HG03025 (cell line): ENCODE results near the gene FAM111B.
"Not testable (repeated sequence)": the region's sequence is repeated elsewhere in the genome, so short reads cannot be mapped to it uniquely, and the experiment has no call there.

Source experiments
- ATAC-seq: cut with Tn5 transposase; IDR thresholded peaks from one replicate; pipeline ENCODE4 v1.9.1; 2021; ENCODE audit warnings: mild to moderate bottlenecking, moderate library complexity; ENCODE audit not compliant: unreplicated experiment, low FRiP score

The FAM111B gene

DNA sequence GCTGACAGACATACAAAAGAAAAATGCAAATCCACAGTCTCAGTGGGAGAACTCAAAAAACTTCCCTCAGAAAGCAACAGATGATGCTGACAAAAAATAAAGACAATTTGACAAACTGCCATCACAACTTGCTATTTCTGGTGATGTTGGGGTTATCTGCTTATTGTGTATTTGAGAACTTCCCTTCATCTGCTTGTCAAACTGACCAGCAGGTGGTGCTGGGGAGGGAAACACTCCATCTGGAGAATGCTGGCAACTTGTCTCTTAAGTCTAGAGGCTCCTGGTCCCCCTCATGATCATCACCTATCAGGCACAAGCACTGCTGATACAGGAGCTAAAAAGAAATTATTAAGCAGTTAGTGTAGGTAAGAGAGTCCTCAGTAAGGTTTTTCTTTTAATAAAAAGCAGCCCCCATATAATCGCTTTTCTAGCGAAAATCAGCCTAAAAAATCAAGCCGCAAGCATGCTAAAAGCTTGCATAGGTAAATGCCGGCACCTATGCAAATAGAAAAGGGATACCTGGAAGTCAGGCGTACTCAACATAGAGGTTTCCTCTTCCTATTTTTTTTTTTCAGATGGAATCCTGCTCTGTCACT is 9.8 kb upstream of the FAM111B start:
- ATAC-seq, result no peak

DNA sequence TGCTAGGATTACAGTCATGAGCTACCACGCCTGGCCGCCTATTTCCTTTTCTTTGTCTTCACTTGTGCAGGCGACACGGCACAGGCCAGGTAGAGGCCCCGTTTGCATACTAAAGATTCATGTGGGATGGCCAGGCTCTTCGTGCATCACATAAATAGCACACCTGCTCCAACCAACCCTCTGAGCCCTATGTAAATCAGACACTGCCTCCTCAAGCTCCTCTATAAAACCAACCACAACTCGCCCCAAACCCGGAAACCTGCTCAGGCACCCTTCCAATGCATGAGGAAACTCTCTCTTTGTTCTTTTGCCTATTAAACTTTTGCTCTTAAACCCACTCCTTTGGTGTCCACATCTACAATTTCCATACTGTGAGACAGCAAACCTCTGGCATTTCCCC is 9.1 kb upstream of the FAM111B start:
- ATAC-seq, result peak; percentile 41

DNA sequence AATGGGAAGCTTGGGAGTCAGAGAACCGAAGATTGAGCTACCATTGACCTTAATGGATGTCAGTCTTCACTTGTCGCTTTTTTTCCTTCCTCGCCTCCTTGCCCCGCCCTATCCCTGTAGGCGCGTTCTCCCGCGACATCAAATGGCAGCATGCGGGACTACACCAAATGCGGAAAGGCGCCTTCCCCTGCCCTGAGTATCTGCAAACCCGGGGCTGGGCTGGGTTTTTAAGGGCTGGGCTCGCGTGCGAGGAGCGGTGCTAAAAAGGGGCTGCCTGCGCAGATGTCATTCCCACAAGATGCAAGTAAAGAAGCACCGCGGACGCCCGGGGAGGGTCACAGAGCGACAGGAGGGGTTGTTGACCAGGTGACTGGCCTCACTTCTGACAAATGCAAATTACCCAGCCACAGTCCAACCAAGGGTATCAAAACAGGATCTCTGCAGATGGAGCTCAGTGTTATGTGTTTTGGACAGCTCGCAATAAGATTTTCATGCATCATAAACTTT is 4.7 kb upstream of the FAM111B start:
- ATAC-seq, result peak; percentile 68

DNA sequence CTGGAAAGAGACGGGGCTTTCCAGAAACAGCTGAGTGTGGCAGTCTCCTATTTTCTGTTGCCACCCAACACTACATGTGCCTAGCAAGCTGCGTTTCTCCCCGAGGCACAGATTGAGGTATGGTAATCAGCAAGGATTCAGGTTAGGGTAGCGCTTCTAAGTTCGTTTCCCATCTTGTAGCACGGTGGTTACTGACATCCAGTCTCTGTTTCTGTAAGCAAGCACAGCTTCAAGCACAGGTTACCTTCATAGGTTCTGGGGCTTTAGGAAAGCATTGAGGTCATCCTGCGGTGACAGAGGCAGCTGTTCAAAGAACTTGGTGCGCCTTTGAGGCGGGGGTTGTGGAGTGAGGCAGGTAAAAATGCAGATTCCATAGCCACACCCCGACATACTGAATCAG is 684 bp downstream of the FAM111B start:
- ATAC-seq, result peak; percentile 44

DNA sequence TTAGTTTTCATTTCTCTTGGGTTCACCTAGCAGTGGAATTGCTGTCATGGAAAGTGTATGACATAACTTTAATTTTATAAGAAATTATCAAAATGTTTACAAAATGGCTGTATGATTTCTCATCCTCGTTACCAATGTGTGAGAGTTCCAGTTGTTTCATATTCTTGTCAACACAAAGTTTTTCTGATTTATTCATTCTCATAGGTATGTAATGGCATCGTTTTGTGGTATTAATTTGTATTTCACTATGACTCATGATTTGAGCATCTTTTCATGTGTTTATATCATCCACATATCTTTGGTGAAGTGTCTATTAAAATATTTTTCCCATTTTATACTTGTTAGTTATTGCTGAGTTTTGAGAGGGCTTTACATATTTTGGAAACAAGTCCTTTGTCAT is 5.5 kb downstream of the FAM111B start:
- no peak for ATAC-seq

DNA sequence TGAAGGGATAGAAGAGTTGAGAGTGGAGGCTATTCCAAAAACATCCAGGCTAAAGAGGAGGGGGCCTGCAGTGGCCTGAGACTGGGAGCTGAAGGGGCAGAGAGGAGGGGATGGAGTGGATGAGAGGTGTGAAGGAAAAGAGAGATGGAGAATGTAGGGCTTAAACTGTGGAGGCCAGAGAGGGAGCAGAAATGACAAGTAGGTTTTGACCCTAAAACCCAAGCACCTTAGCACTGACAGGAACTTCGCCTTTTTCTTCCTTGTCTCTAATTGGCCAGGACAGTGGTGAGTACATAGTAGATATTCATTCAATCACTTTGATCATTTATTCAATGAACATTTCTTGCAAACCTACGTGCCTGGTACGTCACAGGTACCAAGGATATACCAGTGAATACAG is 7.3 kb downstream of the FAM111B start:
- ATAC-seq, result no peak

DNA sequence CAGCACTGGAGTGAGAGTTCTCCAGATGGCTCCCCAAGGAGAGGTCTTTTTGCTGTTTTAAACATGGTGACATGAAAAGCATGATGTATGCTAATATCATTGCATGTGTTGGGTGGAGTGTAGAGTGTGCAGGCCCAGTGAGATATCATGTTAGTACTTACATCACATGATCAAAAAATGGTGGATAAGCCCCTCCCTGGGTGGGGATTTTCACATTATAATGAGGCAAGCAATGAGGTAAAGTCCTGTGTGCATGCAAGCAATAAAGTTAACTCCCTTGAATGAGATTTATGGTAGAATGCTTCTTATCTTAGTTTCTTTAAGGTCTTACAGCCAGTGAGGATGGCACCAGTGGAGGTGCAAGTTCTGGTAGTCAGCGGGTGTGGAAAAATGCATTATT is 8.5 kb downstream of the FAM111B start:
- no peak for ATAC-seq

DNA sequence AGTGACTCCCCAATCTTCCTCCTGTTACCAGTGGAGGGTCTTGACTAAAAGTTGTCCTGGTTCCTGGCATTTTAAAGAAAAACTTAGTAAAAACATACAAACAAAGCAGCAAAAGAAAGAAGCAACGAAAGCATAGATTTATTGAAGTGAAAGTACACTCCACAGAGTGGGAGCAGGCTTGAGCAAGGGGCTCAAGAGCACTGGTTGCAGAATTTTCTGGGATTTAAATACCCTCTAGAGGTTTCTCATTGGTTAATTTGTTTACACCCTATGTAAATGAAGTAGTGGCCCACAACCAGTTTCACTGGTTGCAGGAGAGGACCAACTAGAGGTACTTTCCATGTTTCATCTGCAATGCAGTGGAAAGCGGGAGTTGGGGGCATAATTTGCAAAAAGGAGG is 10.7 kb downstream of the FAM111B start:
- ATAC-seq, result no peak

DNA sequence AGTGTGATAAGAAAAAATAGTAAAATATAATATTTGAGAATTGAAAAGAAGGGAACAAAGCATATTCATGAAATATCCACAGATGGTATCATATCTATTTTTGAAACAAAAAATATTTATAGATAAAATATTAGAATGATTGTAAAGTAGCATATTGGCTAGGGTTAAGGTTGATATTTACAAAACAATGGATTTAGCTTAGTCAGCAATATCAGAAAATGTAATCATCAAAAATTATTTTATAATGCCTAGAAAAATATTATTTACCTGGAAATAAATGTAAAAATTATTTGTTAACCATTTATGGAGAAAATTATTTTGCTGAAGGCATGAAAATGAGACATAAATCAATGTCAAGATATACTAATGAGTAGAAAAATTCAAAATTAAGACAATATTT is 12.8 kb downstream of the FAM111B start:
- ATAC-seq, result no peak

DNA sequence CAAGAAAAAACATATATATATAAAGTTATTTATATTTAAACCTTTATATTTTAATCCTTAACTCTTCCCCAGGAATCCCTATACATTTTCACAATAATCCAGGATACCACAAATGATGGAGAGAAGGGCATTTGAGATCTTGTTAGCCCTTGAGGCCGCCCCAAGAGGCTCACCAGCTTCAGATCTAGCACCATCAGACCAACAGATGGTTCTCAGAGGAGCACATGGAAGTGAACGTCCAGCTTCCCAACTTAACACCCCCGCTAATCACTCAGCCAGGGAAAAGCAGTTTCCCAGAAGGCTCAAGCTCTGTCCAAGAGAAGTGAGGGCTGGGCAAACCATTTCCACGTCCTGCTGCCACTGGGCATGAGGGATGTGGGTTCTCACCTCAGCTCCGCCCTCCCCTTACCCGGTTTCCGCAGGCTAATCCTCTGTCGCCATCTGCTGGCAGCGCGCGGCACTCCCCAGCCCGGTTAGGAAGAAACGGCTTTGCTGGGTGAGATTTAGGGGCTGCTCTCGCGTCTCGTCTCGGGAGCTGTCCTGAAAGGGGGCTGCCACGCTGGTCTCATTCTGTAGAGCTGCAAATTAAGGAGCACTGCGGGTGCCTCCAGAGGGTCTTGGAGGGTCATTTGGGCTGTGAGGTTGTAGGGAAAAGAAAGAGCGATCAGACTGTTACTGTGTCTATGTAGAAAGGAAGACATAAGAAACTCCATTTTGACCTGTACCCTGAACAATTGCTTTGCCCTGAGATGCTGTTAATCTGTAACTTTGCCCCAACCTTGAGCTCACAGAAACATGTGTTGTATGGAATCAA is 28.8 kb downstream of the FAM111B start:
- peak; percentile 96 for ATAC-seq

DNA sequence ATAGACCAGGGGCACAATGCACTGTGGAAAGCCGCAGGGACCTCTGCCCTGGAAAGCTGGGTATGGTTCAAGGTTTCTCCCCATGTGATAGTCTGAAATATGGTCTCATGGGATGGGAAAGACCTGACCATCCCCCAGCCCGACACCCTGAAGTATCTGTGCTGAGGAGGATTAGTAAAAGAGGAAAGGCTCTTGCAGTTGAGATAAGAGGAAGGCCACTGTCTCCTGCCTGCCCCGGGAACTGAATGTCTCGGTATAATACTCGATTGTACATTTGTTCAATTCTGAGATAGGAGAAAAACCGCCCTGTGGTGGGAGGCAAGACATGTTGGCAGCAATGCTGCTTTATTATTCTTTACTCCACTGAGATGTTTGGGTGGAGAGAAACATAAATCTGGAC is 29.5 kb downstream of the FAM111B start:
- not testable (repeated sequence) for ATAC-seq

DNA sequence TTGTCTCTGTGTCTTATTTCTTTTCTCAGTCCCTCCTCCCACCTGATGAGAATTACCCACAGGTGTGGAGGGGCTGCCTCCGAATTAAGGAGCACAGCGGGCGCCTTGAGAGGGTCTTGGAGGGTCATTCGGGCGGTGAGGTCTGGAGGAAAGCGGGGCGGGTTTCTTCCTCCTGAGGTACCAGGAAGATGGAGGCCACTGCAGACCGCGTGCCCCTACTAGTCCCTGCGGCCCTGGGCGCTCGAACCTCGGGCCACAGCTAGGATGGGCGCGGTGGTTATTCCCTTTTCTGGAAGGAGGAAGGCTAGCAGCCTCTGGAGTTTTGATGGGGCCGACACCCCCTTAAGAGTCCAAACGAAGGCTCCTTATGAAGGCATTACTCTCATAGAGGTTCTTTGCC is 30.2 kb downstream of the FAM111B start:
- ATAC-seq, result no peak

DNA sequence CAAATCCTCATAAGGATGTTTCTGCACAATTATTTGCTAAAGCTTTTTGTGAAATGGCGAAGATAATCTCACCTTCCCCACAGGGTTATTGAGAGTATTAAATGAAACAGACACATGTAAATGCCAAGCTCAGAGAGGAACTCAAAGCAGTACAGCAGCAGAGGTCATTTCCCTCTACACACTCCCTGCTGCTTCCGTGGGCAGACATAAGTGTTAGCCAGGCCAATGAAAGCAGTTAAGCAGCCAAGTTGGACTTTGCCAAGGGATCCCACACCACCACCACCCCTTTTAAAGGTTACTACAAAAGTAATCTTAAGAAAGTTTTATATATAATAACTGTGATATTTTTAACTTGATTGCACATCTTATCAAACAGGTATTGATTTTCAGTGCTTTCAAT is 31.6 kb downstream of the FAM111B start:
- ATAC-seq, result no peak

DNA sequence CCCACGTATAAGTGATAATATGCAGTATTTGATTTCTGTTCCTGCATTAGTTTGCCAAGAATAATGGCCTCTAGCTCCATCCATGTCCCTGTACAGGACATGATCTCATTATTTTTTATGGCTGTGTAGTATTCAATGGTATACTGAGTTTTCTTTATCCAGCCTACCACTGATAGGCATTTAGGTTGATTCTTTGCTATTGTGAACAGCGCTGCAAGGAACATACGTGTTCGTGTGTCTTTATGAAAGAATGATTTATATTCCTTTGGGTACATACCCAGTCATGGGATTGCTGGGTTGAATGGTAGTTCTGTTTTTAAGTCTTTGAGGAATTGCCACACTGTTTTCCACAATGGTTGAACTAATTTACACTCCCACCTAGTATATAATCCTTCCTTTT is 34.2 kb downstream of the FAM111B start:
- no peak for ATAC-seq

DNA sequence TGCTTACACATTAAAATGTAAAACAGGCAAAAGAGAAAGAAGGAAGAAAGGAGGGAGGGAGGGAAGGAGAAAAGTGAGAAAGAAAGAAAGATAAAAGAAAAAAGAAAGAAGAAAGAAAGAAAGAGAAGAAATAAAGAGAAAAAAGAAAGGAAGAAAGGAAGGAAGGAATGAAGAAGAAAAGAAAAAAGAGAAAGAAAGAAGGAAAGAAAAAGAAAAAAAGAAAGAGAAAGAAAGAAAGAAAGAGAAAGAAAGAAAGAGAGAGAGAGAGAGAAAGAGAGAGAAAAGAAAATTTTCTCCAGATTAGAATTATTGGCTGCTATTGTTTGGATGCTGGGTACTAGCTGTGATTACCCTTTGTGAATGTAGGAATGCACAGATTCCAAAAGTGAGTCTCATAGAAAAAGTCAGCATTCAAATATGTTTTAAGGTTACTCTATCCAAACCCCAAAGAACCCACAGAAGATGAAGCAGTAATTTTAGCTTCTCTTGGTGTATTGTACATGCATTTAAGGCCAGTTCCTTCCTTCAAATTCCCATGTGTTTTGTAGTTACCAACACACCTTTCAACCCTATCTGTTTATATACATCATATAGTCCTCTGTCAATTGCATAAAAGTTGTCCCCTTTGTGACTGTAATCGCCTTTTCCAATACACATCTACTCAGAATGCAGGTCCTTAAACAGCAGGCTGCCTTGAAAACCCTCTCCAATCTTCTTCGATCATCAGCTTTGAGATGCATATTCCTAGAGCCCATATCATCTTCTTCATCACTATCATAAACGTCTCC is 34.8 kb downstream of the FAM111B start:
- ATAC-seq, result no peak

DNA sequence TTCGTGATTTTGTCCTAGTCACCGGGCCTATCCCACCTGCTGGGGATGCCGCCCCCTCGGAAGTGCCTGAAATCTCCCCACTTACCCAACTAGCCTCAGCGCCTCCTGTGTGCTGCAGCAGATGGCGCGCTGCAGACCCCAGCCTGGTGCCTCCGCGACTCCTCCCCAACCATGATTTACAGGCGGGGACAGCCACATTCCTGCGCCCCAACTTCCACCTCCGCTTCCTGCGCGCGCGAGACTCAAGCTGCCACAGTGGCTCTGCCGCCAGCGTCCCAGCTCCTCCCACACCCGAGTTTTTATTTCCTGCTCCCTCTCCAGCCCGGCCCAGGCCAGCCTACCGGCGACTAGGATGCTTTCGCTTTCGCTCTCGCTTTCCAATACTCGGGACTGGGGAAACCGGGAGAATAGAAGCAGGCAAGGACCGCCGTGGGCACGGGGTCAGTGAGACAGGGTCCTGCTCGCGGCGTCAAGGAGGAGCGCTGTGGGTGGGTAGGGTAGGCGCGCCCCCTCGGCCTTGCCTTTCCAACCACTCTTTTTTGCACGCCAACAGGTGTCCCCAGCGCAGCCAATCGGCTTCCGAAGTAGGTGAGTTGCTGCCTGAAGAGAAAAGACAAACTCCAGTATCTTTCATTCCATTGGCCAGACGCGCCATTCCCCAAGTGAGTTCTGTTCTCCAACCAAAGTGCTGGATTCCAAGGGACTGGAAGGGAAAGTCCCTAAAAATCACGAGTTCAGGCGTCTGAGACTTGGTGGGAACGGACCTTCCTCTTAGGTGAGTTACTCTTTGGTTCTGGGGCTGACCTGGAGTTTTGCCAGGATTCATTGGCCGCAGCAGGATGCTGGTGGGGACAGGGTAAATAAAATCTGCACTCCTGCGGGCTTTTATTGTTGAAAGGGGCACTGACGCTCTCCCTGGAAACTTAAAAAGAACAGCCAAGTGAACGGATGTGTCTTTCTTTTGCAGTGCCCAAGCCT is 35.8 kb downstream of the FAM111B start, which contains the start of gene FAM111A:
FAM111A (plus strand) TSS at position 327 of the 978 bp plus-strand sequence. CDS start 6,017 bp downstream, outside the sequence.
- ATAC-seq, result peak; percentile 76

DNA sequence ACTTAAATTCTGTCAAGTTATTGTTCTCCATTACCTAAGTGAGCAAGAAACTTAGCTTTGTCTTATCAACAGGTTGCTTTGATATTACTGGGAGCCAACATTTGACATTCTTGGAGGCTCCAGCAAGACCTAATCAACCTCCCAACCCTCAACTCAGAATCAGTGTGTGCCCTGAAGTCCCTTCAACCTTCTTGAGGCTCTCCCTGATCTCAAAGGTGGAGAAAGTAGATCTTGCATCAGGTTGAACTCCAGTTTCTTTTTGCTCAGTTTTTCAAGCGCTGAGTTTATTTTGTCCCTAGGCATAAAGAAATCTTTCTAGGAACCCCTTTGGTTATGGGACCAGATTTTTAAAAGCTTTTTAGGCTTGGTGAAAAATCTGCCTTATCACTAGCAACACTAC is 37.1 kb downstream of the FAM111B start:
- no peak for ATAC-seq

DNA sequence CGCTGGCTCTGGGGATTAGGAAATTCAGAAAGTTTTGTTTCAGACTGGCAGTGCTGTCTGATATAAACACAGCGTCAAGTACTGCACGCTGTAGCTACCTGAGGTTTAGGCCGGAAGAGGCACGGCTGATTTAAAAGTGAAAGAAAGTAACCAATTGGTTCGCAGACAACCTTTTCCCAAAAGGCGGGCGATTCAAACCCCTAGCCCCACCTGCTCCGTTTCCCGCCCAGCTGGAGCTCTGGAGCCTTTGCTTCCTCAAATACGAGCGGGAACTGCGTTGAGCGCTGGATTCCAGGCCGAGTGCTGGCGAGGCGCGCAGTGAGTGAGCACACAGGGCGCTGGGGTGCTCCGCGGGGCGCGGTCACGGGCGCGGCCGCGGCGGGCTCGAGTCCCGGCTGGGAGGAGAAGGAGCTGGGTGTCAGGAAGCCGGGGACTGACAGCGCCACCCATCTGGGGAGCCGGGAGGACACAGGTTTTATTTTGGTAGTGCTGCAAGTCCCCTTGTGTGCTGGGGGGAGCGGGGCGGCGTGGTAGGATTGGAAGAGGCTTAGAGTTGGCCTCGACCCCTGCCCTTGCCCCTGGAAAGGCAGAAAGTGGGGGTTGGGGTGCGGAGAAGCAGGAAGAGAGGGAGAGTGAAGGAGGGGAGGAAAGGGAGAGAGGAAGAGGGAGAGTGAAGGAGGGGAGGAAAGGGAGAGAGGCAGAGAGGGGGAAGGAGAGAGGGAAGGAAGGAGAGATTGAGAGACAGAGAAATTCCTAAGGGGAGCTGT is 37.7 kb downstream of the FAM111B start:
- ATAC-seq, result peak; percentile 56

DNA sequence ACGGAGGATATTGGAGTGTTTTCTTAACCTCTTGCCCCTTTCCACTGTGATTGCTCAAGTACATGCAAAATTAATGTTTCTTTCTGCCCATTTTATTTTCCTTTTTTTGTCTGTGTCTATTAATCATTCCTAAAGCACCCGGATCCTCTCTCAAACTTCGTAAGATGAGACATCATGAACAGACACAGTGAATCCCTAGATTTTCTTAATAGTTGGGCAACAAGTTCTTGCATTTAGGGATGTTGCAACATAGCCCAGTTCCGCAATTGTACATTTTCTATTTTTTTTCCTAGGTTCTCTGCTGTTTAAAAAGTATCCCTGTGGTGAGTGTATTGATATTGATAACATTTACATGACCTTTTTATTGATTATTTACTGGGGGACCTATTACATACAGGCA is 38.5 kb downstream of the FAM111B start:
- ATAC-seq, result no peak
